NCI-H2196 treated with DMSO at 0.1 percent for 48 hours (cell line): ENCODE results near the gene CDH8.

Experiments
- DNase-seq: peaks from one replicate; lab custom pipeline; 2025; ENCODE audit not compliant: unreplicated experiment; lab: John Stamatoyannopoulos, UW

Gene CDH8

GRCh38 chr16:62029947-62030346 is 6.3 kb downstream of the CDH8 start:
- no peak for DNase-seq

- DNase-seq, result no peak
Observed at GRCh38 chr16:62022688-62023087, 13.6 kb downstream of the CDH8 start.

GRCh38 chr16:62021161-62021581 is 15.1 kb downstream of the CDH8 start:
- no peak for DNase-seq

- no peak for DNase-seq
Observed at GRCh38 chr16:62020681-62021080, 15.6 kb downstream of the CDH8 start.

DNA sequence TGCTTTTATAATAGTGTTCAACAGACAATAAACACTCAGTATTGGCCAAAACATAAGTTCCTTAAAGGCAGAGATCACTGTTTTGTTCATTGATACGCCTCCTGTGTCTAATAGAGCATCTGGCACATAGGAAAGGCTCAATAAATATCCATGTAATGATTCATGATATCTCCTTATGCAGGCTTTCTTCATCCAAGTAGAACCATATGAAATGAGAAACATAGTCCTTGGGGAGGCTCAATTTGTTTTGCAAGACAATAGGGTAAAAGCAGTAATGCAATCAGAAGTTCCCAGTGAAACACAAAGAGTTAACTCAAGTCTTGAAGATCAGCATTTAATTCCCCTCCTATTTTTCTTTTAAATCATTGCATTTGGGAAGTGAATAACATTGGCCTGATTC is 16.4 kb downstream of the CDH8 start:
- DNase-seq, result no peak

DNA sequence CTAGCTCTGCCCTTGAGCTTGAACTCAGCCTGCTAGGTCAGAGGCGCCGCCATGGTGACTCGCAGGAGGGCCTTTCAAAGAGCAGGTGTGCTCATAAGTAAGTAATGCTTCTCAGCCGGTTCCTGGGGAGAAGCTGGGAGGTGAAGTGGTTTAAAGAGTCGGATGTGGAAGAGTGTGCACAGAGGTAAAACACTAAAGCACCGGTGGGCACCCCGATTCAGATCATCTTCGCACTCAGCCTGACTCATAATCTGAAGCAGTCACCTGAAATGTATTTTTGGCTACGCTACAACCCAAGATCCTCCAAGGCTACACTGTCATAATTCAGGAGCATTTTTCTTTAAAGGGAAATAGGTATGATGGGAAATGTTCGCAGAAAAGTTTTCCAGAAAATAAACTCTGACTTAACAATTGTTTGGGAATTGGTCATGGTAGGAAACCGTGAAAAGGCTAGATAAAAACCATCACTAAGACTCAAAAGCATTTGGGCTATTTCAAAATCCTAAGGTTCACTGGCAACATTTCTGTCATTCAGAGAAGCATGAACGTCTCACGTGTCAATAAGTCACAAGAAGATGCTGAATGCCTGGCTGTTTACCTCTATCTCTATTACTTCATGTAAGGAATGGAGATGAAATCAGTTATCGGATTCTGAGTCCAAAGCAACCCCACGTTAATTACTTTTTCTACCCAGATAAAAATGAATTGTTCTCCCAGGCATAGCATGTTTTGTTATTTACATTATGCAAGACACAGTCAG is 17.8 kb downstream of the CDH8 start:
- DNase-seq, result no peak

DNA sequence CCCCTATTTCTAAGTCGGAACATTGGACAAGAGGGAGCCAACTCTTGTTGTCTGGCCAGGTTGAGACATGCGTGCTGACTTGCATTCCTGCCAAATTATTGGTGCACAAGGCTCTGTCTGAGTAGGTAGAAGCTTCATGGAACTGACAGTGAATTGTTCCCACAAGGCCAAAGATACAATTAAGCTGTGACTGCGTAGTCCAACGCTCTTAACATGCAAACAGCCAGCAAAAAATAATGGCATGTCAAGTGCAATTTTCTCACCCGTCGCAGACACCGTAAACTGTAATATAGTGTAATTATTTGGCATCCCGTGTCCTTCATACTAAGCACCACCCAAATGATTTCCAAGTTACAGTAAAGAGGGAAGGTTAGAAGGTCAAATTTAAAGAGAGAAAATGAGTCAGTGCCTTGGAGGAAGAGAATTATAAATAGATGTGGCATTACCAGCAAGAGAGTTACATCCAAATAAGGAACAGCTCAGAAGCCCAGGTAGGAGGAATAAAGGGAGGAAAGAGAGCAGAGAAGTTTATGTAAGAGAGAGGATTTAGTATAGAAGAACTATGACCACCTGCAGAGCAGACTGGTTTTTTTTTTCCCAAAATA is 21.8 kb downstream of the CDH8 start:
- no peak for DNase-seq

DNA sequence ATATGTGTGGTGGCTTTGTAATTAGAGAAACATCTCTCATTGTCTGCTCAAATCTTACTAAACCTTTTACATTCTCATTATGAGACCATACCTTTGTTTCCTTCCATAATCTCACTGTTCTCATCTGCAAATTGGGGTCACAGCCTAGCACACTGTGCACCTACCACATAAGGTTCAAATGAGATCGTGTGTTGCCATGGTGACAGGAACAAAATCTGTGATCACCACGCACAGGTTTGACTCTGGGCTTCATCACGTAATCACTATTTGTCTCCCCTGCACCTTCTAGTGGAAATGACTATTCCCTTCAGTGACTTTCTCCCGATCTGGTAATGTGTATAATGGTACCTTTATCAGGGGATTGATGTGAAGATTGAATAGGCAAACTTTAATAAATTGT is 26.1 kb downstream of the CDH8 start:
- no peak for DNase-seq

- DNase-seq, result no peak
Observed at GRCh38 chr16:61998460-61998859, 37.8 kb downstream of the CDH8 start.

DNA sequence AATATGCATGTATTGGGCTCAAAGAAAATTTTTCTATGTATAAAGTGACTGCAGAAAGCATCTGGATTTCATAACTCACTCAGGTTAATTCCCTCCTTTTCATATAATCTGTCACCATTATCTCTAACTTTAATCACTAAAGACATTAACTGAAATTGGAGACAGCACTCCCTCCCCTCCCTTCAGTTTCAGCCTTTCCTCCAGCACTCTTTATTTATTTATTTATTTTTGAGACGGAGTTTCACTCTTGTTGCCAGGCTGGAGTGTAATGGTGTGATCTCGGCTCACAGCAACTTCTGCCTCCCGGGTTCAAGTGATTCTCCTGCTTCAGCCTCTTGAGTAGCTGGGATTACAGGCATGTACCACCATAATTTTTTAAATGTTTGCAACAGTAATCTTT is 43.1 kb downstream of the CDH8 start:
- no peak for DNase-seq

GRCh38 chr16:61987474-61988012 is 48.7 kb downstream of the CDH8 start:
- DNase-seq, result no peak

GRCh38 chr16:61969077-61969382 is 67.2 kb downstream of the CDH8 start:
- DNase-seq, result no peak

DNA sequence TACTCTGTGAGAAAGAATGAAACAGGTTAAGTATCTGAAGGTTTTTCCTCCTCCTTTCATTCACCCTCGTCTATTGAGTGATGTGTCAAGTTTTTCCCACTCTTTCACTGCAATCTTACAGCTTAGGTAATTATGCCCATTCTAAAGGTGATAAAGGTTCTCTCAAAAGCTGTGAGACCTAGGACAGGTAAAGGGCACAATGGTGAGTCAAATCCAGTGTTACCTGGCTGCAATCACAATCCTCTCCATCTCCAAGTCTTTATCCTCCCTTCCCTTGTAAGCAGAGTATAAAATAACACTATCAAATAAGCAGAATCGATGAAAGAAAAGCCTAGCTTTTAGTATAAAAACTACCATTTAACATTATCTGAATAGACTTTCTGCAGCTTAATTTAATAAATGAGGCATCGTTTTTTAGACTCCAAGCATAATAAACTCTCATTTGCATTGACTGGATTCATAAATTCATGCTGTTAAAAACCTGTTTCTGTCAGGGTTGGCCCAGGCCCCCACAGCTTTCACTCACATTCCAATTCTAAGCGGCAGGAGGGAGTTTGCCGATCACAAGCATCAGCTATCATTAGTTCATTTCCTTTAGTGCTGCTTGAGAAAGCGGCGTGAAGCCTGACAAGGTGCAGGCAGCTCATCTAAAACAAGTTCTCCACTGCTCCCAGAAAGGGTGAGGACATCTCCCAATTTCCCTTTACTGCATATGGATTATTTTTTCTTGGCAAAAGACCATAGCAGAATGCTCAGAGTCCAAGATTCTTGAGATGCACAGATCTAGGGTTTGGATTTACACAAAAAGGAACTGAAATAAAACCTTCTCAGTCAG is 67.8 kb downstream of the CDH8 start:
- no peak for DNase-seq

DNA sequence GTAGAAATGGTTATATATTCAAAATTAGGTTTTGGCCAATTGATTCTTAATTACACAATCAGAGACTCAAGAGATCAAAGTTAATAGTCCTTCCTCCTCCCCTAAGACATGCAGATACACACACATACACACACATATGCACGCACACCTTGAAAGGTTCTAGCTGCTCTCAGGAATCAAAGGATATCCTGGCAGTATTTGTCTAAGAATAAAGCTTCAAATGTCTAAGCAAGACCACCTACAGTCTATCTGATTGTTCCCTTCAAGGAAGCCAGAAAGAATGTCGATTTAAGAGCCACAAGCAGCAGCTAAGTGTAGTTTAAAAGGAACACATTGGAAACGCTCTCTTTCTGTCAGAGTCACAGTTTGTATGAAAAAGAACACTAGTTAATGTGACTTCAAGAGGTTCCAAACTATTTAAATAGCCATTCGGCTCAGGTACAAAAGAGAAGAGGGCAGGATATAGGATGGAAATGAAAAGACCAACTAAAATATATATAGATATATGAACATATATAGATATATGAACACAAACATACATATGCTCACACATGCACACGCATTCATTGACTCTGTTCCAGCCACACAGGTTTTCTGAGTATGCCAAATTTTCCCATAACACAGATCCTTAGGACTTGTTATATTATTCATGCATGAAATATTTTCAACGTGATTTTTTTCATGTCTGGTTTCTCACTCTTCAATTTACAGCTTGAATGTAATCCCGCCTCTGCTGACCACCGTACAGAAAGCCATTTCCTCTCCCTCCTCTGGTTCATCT is 79.0 kb downstream of the CDH8 start:
- DNase-seq, result no peak

DNA sequence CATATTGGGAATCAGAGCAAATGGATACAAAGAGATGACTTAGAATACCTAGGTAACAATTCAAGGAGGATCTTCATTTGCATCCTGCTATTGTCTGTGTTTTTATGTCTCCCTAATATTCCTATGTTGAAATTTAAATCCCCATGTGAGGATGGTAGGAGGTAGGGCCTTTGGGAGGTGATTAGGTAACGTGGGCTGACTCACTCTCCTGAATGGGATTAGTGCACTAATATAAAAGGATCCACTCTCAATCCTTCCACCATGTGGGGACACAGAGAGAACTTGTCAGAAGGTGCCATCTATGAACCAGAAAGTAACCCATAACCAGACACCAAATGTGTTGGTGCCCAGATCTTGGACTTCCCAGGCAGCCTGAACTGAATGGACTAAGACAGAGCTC is 83.4 kb downstream of the CDH8 start:
- DNase-seq, result no peak

GRCh38 chr16:61948414-61948813 is 87.8 kb downstream of the CDH8 start:
- DNase-seq, result no peak

DNA sequence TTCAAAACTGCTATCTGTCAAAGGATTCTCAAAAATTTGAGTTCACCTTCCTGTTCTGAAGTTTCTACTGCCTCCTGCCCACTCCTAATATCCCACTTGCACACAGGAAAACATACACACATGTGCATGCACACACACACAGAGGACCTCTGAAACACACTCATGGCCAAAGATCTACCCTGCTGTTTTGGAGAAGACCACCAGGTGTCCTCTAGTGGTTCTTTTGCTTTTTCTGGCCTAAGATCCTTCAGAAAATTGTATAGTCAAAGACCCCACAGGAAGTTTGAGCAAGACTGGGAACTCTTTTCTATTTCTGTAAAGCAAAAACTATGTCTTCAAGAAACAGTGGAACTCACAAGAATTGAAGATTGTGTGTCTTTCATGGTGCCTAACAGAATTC is 90.2 kb downstream of the CDH8 start:
- DNase-seq, result no peak

DNA sequence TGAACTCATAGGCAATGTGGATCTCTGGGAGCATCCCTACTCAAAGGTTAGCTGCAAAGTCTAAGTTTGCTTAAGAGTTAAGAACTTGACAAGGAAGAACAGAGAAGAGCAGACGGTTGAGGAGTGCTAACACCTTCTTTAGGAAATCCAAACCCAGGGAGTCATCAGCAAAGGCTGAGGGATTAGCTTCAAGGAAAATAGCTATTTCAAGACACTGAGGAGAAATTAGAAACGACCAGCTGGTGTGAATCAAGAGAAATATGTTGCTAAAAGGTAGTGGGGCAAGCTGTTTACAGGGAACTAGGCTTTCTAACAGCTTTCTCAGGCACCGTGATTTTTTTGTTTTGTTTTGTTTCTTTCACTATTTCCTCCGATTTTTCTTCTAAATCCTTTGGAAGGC is 90.7 kb downstream of the CDH8 start:
- no peak for DNase-seq

GRCh38 chr16:61944004-61944403 is 92.2 kb downstream of the CDH8 start:
- DNase-seq, result no peak

- no peak for DNase-seq
Observed at GRCh38 chr16:61940611-61941010, 95.6 kb downstream of the CDH8 start.

DNA sequence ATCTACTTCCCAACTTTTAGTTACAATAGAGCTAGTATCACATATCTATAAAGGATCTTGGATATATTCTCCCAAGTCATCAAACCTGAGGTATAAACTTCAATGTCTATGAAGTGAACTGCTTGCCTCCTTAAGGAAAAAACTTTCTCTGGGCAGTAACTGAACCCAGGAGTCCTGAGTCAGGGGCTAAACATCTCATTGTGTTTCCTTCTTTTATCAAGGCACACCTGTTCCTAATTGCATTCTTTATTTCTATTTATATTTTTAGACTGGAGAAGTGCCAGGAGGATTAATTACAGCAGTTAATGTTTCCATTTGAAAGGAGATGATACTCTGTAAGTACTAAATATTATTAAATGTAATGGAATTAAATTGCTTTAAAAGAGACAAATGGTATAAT is 98.6 kb downstream of the CDH8 start:
- DNase-seq, result no peak
